ENCODE measurements around the gene RAB3GAP2.

The RAB3GAP2 gene

DNA sequence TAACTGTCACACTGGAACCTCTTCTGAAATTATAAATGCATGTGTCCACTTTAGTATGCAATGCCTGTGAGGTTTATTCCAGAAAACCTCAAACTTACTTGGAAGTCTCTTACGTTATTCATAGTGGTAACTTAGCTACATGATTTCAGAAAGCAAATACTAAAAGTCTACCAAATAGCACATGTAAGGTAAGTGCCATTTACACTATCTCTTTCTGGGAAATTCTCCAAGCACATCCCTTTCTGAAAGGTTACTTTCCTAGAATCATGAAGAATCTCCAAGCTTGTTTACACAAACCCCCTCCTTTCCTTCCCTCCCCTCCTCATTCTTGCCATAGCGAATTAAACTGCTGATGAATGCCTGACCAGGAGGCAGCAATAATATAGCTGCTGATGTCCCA lies 42.5 kb downstream of the RAB3GAP2 start:
- H3K9ac ChIP-seq (ENCODE audit: low read depth, low read length, poor library complexity, severe bottlenecking): no peak overlapping the region
- no peak overlapping the region for H3K4me2 ChIP-seq (ENCODE audit: low read depth, low read length, poor library complexity, severe bottlenecking)
- H3K79me2 ChIP-seq (ENCODE audit: insufficient read depth, low read length): no peaks in the 10 kb centered on the region; the same call in 1 of the 2 replicates
- H3K27me3 ChIP-seq (ENCODE audit: insufficient read depth, low read length, poor library complexity, severe bottlenecking): no peaks in the 10 kb centered on the region
- H3K4me3 ChIP-seq (ENCODE audit: low read length, poor library complexity, severe bottlenecking): no peak overlapping the region
- H3K4me1 ChIP-seq (ENCODE audit: insufficient read depth, low read length, poor library complexity, severe bottlenecking): no peaks in the 10 kb centered on the region
- H2AFZ ChIP-seq (ENCODE audit: low read length): no peak overlapping the region
- H3K36me3 ChIP-seq (ENCODE audit: insufficient read depth, low read length): peaks cover 16% of the 10 kb centered on the region; the same call in 1 of the 2 replicates
- H4K20me1 ChIP-seq (ENCODE audit: insufficient read depth, low read length, poor library complexity, severe bottlenecking): peaks cover 9% of the 10 kb centered on the region
- H3K9me3 ChIP-seq (ENCODE audit: insufficient read depth, low read depth, low read length): no peaks in the 10 kb centered on the region
- TF ChIP-seq, protein P1, sequence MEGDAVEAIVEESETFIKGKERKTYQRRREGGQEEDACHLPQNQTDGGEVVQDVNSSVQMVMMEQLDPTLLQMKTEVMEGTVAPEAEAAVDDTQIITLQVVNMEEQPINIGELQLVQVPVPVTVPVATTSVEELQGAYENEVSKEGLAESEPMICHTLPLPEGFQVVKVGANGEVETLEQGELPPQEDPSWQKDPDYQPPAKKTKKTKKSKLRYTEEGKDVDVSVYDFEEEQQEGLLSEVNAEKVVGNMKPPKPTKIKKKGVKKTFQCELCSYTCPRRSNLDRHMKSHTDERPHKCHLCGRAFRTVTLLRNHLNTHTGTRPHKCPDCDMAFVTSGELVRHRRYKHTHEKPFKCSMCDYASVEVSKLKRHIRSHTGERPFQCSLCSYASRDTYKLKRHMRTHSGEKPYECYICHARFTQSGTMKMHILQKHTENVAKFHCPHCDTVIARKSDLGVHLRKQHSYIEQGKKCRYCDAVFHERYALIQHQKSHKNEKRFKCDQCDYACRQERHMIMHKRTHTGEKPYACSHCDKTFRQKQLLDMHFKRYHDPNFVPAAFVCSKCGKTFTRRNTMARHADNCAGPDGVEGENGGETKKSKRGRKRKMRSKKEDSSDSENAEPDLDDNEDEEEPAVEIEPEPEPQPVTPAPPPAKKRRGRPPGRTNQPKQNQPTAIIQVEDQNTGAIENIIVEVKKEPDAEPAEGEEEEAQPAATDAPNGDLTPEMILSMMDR (conservative IDR thresholded peaks at IDR 0.05; ENCODE audit: low read length): no peak
- TF ChIP-seq EZH2phosphoT487 (IDR thresholded peaks at IDR 0.05; ENCODE audit: borderline replicate concordance): no peak
- no peaks in the 10 kb centered on the region for H3K9me2 ChIP-seq (replicated peaks; ENCODE audit: low read depth, low read length)
- H3F3A ChIP-seq (ENCODE audit: low read depth): no peaks in the 10 kb centered on the region

DNA sequence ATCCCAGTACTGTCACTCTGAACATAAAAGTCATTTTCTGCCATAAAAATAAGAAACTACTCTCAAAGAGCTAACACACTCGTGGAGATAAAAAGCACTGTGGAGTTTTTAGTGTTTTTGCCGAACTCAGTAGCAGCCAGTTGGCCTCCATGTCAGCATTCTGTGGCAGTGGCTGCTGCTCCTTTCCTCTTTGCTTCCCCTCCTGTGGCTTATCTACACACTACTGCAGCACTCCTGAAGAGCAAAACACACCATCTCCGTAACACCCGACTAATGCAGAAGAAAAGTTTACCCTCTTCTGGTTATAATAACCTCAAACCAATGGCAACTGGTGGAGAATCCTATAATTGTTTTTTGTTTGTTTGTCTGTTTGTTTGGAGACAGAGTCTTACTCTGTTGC lies 44.9 kb downstream of the RAB3GAP2 start:
- Histone ChIP-seq H3K9ac (ENCODE audit: low read depth, low read length, poor library complexity, severe bottlenecking) (no peak overlapping the region), H3K36me3 (ENCODE audit: insufficient read depth, low read length) (peaks cover 11% of the 10 kb centered on the region; the same call in 1 of the 2 replicates), H3K79me2 (ENCODE audit: insufficient read depth, low read length) (peaks cover 13% of the 10 kb centered on the region; the same call in 1 of the 2 replicates), H4K20me1 (ENCODE audit: insufficient read depth, low read length, poor library complexity, severe bottlenecking) (peaks cover 10% of the 10 kb centered on the region), H3K9me2 (replicated peaks; ENCODE audit: low read depth, low read length) (no peaks in the 10 kb centered on the region), H3K4me1 (ENCODE audit: insufficient read depth, low read length, poor library complexity, severe bottlenecking) (no peaks in the 10 kb centered on the region), H3K9me3 (ENCODE audit: insufficient read depth, low read depth, low read length) (no peaks in the 10 kb centered on the region), H3K27me3 (ENCODE audit: insufficient read depth, low read length, poor library complexity, severe bottlenecking) (no peaks in the 10 kb centered on the region), H2AFZ (ENCODE audit: low read length) (no peak overlapping the region), H3K4me2 (ENCODE audit: low read depth, low read length, poor library complexity, severe bottlenecking) (no peak overlapping the region), H3F3A (ENCODE audit: low read depth) (no peaks in the 10 kb centered on the region), H3K4me3 (ENCODE audit: low read length, poor library complexity, severe bottlenecking) (no peak overlapping the region)
- TF ChIP-seq, protein P1 (conservative IDR thresholded peaks at IDR 0.05; ENCODE audit: low read length): no peak
- no peak for TF ChIP-seq EZH2phosphoT487 (IDR thresholded peaks at IDR 0.05; ENCODE audit: borderline replicate concordance)

DNA sequence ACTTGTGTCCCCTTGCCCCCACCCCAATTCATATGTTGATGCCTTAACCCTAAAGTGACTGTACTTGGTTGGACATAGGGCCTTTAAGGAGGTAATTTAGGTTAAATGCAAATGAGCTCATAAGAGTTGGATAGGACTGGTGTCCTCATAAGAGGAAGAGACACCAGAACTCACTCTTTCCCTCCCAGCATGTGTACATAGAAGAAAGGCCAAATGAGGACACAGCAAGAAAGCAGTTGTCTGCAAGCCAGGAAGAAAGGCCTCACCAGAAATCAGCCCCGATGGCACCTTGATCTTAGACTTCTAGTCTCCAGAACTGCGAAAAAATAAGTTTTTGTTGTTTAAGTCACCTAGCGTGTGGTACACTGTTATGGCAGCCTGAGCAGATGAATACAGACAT lies 45.5 kb downstream of the RAB3GAP2 start:
- Histone ChIP-seq H3F3A (ENCODE audit: low read depth) (no peaks in the 10 kb centered on the region), H3K36me3 (ENCODE audit: insufficient read depth, low read length) (peaks cover 7% of the 10 kb centered on the region; the same call in 1 of the 2 replicates), H3K9ac (ENCODE audit: low read depth, low read length, poor library complexity, severe bottlenecking) (no peak overlapping the region), H3K9me3 (ENCODE audit: insufficient read depth, low read depth, low read length) (no peaks in the 10 kb centered on the region), H3K27me3 (ENCODE audit: insufficient read depth, low read length, poor library complexity, severe bottlenecking) (no peaks in the 10 kb centered on the region), H3K9me2 (replicated peaks; ENCODE audit: low read depth, low read length) (no peaks in the 10 kb centered on the region), H4K20me1 (ENCODE audit: insufficient read depth, low read length, poor library complexity, severe bottlenecking) (peaks cover 10% of the 10 kb centered on the region), H3K79me2 (ENCODE audit: insufficient read depth, low read length) (peaks cover 13% of the 10 kb centered on the region), H2AFZ (ENCODE audit: low read length) (no peak overlapping the region), H3K4me2 (ENCODE audit: low read depth, low read length, poor library complexity, severe bottlenecking) (no peak overlapping the region), H3K4me1 (ENCODE audit: insufficient read depth, low read length, poor library complexity, severe bottlenecking) (no peaks in the 10 kb centered on the region), H3K4me3 (ENCODE audit: low read length, poor library complexity, severe bottlenecking) (no peak overlapping the region)
- no peak for TF ChIP-seq EZH2phosphoT487 (IDR thresholded peaks at IDR 0.05; ENCODE audit: borderline replicate concordance)
- TF ChIP-seq, protein P1 (conservative IDR thresholded peaks at IDR 0.05; ENCODE audit: low read length): no peak
